WTC11 (cell line): Measurements from ENCODE around the gene RNF150. TPM values are rescaled to one million over a fixed set of nuclear protein-coding genes. Genes with fewer than 3 reads are reported as not detected.
"Not testable (repeated sequence)": the region's sequence is repeated elsewhere in the genome, so short reads cannot be mapped to it uniquely, and the experiment has no call there.

Experiments
- ATAC-seq: fragments of 200-7000 bp; cut with Tn5 transposase; 2 replicates; pipeline ENCODE4 v1.10.0; 2021; ENCODE audit warnings: mild to moderate bottlenecking, moderate library complexity
- CTCF ChIA-PET: fragments of 300-600 bp; sonication (Branson Sonifier 250); formaldehyde crosslinking; loops from one replicate; lab custom pipeline; 2021; ENCODE audit warnings: antibody characterized with exemption; lab: Charles Lee
- POLR2A ChIA-PET: fragments of 350-600 bp; sonication (Branson Sonifier 250); formaldehyde crosslinking; loops from one replicate; lab custom pipeline; 2021; ENCODE audit warnings: antibody characterized with exemption; lab: Charles Lee
- DNase-seq: peaks from one replicate; pipeline ENCODE4 v3.0.0; 2021; ENCODE audit warnings: low spot score
- H3K27ac Mint-ChIP-seq: 2 replicates; pipeline ENCODE4 v1.8.0; 2021; ENCODE audit warnings: mixed read lengths
- H3K27me3 Mint-ChIP-seq: 2 replicates; pipeline ENCODE4 v1.8.0; 2021; ENCODE audit warnings: low read depth, mild to moderate bottlenecking, moderate library complexity, mixed read lengths
- H3K36me3 Mint-ChIP-seq: 2 replicates; pipeline ENCODE4 v1.8.0; 2021; ENCODE audit warnings: mixed read lengths
- H3K4me1 Mint-ChIP-seq: 2 replicates; pipeline ENCODE4 v1.8.0; 2022; ENCODE audit warnings: mixed read lengths
- H3K4me3 Mint-ChIP-seq: 2 replicates; pipeline ENCODE4 v1.8.0; 2021; ENCODE audit warnings: mild to moderate bottlenecking, moderate library complexity, mixed read lengths
- H3K9me3 Mint-ChIP-seq: 2 replicates; pipeline ENCODE4 v1.8.0; 2021; ENCODE audit warnings: mixed read lengths
- ETV6 ChIP-seq: sonication (generic); formaldehyde crosslinking; IDR thresholded peaks from 2 replicates; pipeline ENCODE4 v1.8.1; 2022; ENCODE audit warnings: mild to moderate bottlenecking, missing genetic modification reagents
- GTF2I ChIP-seq: fragments of 250-450 bp; sonication (Bioruptor Pico); conservative IDR thresholded peaks from 2 replicates; pipeline ENCODE4 v1.4.0; 2021; ENCODE audit warnings: mild to moderate bottlenecking
- JAZF1 ChIP-seq: fragments of 250-450 bp; sonication (Bioruptor Pico); IDR thresholded peaks from 2 replicates; pipeline ENCODE4 v1.9.0; 2021; ENCODE audit warnings: moderate library complexity, mild to moderate bottlenecking, inconsistent platforms
- NFYB ChIP-seq: sonication (generic); formaldehyde crosslinking; conservative IDR thresholded peaks from 2 replicates; pipeline ENCODE4 v1.8.0; 2022; ENCODE audit warnings: low read depth, missing genetic modification reagents
- OVOL2 ChIP-seq: fragments of 250-450 bp; sonication (Bioruptor Pico); IDR thresholded peaks from 2 replicates; pipeline ENCODE4 v1.9.0; 2021; ENCODE audit warnings: mild to moderate bottlenecking, borderline replicate concordance
- RORB ChIP-seq: fragments of 250-450 bp; sonication (Bioruptor Pico); IDR thresholded peaks from 2 replicates; pipeline ENCODE4 v1.9.0; 2021; ENCODE audit warnings: mild to moderate bottlenecking
- SP1 ChIP-seq: sonication (generic); formaldehyde crosslinking; conservative IDR thresholded peaks from 2 replicates; pipeline ENCODE4 v1.8.1; 2022; ENCODE audit warnings: missing genetic modification reagents
- TP53 ChIP-seq: sonication (generic); formaldehyde crosslinking; IDR thresholded peaks from 2 replicates; pipeline ENCODE4 v1.8.1; 2023; ENCODE audit warnings: mild to moderate bottlenecking, missing genetic modification reagents
- ZNF423 ChIP-seq: fragments of 250-450 bp; sonication (Bioruptor Pico); IDR thresholded peaks from 2 replicates; pipeline ENCODE4 v2.1.2; 2022; ENCODE audit warnings: mild to moderate bottlenecking, moderate library complexity
- total RNA-seq: library from RNA; stranded (reverse); gene quantifications from 3 replicates; pipeline ENCODE4 v1.2.3, GENCODE V29; 2021
- TF ChIP-seq, protein P1 (sequence below): fragments of 250-450 bp; sonication (Bioruptor Pico); IDR thresholded peaks from 2 replicates; pipeline ENCODE4 v1.9.0; 2021; ENCODE audit warnings: mild to moderate bottlenecking, borderline replicate concordance
- TF ChIP-seq, protein P2 (sequence below): fragments of 250-450 bp; sonication (Bioruptor Pico); IDR thresholded peaks from 2 replicates; pipeline ENCODE4 v1.9.0; 2021; ENCODE audit warnings: moderate library complexity, mild to moderate bottlenecking, inconsistent platforms, borderline replicate concordance
- TF ChIP-seq, protein P3 (sequence below): sonication (generic); formaldehyde crosslinking; IDR thresholded peaks from 2 replicates; pipeline ENCODE4 v1.8.0; 2022; ENCODE audit warnings: mild to moderate bottlenecking, missing genetic modification reagents
- TF ChIP-seq, protein P4 (sequence below): sonication (generic); formaldehyde crosslinking; IDR thresholded peaks from 2 replicates; pipeline ENCODE4 v1.8.1; 2023; ENCODE audit warnings: mild to moderate bottlenecking, missing genetic modification reagents, moderate library complexity
- TF ChIP-seq, protein P5 (sequence below): sonication (generic); formaldehyde crosslinking; conservative IDR thresholded peaks from 2 replicates; pipeline ENCODE4 v1.8.1; 2022; ENCODE audit warnings: mild to moderate bottlenecking, missing genetic modification reagents
- TF ChIP-seq, protein P6 (sequence below): sonication (generic); formaldehyde crosslinking; IDR thresholded peaks from 2 replicates; pipeline ENCODE4 v1.8.1; 2023; ENCODE audit warnings: mild to moderate bottlenecking, missing genetic modification reagents, moderate library complexity
- TF ChIP-seq, protein P7 (sequence below): sonication (generic); formaldehyde crosslinking; IDR thresholded peaks from 2 replicates; pipeline ENCODE4 v1.8.1; 2022; ENCODE audit warnings: low read depth, mild to moderate bottlenecking, moderate library complexity, missing genetic modification reagents, borderline replicate concordance

The RNF150 gene
- total RNA-seq, 1 experiment from 2014 or later: 5.9 TPM

DNA sequence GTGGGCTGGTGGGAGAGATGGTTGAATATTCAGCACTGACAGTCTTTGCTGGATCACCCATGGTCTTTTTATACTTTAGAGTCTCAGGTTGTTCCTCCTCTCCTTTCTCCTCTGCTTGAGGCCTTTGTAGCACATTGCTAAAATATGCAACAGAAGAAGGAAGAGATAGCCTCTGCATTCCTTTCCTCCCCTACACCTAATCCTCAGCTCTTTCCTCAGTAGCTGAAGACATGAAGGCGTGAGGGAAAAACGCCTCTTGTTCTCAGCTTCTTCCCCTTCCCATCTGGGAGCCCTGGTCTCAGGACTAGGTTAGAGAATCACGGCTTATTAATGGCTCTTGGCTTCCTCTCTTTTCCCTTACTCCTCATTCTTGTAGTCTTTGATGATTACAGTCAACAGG, 76.8 kb downstream of the RNF150 start (continued):
- TF ChIP-seq, protein P1, sequence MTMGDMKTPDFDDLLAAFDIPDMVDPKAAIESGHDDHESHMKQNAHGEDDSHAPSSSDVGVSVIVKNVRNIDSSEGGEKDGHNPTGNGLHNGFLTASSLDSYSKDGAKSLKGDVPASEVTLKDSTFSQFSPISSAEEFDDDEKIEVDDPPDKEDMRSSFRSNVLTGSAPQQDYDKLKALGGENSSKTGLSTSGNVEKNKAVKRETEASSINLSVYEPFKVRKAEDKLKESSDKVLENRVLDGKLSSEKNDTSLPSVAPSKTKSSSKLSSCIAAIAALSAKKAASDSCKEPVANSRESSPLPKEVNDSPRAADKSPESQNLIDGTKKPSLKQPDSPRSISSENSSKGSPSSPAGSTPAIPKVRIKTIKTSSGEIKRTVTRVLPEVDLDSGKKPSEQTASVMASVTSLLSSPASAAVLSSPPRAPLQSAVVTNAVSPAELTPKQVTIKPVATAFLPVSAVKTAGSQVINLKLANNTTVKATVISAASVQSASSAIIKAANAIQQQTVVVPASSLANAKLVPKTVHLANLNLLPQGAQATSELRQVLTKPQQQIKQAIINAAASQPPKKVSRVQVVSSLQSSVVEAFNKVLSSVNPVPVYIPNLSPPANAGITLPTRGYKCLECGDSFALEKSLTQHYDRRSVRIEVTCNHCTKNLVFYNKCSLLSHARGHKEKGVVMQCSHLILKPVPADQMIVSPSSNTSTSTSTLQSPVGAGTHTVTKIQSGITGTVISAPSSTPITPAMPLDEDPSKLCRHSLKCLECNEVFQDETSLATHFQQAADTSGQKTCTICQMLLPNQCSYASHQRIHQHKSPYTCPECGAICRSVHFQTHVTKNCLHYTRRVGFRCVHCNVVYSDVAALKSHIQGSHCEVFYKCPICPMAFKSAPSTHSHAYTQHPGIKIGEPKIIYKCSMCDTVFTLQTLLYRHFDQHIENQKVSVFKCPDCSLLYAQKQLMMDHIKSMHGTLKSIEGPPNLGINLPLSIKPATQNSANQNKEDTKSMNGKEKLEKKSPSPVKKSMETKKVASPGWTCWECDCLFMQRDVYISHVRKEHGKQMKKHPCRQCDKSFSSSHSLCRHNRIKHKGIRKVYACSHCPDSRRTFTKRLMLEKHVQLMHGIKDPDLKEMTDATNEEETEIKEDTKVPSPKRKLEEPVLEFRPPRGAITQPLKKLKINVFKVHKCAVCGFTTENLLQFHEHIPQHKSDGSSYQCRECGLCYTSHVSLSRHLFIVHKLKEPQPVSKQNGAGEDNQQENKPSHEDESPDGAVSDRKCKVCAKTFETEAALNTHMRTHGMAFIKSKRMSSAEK (CRISPR knock-in tag): no peak
- TF ChIP-seq, protein P2, sequence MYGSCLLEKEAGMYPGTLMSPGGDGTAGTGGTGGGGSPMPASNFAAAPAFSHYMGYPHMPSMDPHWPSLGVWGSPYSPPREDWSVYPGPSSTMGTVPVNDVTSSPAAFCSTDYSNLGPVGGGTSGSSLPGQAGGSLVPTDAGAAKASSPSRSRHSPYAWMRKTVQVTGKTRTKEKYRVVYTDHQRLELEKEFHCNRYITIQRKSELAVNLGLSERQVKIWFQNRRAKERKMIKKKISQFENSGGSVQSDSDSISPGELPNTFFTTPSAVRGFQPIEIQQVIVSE (CRISPR knock-in tag): no peak
- TF ChIP-seq GTF2I (CRISPR knock-in tag) (no peak), TP53 (CRISPR knock-in tag) (no peak), ZNF423 (CRISPR knock-in tag) (no peak), NFYB (CRISPR knock-in tag) (no peak), OVOL2 (CRISPR knock-in tag) (no peak)
- TF ChIP-seq, protein P3, sequence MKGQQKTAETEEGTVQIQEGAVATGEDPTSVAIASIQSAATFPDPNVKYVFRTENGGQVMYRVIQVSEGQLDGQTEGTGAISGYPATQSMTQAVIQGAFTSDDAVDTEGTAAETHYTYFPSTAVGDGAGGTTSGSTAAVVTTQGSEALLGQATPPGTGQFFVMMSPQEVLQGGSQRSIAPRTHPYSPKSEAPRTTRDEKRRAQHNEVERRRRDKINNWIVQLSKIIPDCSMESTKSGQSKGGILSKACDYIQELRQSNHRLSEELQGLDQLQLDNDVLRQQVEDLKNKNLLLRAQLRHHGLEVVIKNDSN (CRISPR knock-in tag): no peak
- TF ChIP-seq, protein P4, sequence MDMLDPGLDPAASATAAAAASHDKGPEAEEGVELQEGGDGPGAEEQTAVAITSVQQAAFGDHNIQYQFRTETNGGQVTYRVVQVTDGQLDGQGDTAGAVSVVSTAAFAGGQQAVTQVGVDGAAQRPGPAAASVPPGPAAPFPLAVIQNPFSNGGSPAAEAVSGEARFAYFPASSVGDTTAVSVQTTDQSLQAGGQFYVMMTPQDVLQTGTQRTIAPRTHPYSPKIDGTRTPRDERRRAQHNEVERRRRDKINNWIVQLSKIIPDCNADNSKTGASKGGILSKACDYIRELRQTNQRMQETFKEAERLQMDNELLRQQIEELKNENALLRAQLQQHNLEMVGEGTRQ (CRISPR knock-in tag): no peak
- TF ChIP-seq, protein P5, sequence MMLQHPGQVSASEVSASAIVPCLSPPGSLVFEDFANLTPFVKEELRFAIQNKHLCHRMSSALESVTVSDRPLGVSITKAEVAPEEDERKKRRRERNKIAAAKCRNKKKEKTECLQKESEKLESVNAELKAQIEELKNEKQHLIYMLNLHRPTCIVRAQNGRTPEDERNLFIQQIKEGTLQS (CRISPR knock-in tag): no peak
- TF ChIP-seq, protein P6, sequence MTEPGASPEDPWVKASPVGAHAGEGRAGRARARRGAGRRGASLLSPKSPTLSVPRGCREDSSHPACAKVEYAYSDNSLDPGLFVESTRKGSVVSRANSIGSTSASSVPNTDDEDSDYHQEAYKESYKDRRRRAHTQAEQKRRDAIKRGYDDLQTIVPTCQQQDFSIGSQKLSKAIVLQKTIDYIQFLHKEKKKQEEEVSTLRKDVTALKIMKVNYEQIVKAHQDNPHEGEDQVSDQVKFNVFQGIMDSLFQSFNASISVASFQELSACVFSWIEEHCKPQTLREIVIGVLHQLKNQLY (CRISPR knock-in tag): no peak
- TF ChIP-seq, all 79 proteins: peak for 0

DNA sequence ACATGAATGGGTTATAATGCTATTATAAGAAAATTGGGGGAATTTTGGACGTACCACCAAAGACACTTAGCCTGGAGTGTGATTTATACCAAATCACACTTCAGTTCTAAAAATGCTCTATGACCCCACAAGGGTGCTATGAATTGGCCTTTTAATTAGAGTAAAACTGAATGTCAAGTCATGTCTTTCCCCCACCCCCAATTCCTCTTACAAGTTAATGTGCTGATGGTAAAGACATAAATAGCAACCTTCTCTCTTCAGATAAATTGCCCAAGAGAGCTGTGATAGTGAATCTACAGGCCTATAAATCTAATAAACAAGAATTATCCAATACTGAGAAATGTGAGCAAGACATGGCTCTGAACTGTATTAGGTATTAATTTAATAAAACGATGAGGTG, 78.8 kb downstream of the RNF150 start:
- ChIA-PET POLR2A (no interaction called here), CTCF (no interaction called here)
- ATAC-seq: no peak
- Mint-ChIP-seq H3K4me3 (no peak overlapping the region), H3K27me3 (no peaks in the 10 kb centered on the region; the same call in 1 of the 2 replicates), H3K36me3 (peaks cover 24% of the 10 kb centered on the region), H3K9me3 (peaks cover 28% of the 10 kb centered on the region), H3K27ac (no peak overlapping the region), H3K4me1 (peaks cover 3% of the 10 kb centered on the region; the same call in 1 of the 2 replicates)
- no peak for DNase-seq
- TF ChIP-seq SP1 (no peak), JAZF1 (CRISPR knock-in tag) (no peak), RORB (no peak), ETV6 (CRISPR knock-in tag) (no peak)
- TF ChIP-seq, protein P7, sequence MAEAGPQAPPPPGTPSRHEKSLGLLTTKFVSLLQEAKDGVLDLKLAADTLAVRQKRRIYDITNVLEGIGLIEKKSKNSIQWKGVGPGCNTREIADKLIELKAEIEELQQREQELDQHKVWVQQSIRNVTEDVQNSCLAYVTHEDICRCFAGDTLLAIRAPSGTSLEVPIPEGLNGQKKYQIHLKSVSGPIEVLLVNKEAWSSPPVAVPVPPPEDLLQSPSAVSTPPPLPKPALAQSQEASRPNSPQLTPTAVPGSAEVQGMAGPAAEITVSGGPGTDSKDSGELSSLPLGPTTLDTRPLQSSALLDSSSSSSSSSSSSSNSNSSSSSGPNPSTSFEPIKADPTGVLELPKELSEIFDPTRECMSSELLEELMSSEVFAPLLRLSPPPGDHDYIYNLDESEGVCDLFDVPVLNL (CRISPR knock-in tag): no peak

DNA sequence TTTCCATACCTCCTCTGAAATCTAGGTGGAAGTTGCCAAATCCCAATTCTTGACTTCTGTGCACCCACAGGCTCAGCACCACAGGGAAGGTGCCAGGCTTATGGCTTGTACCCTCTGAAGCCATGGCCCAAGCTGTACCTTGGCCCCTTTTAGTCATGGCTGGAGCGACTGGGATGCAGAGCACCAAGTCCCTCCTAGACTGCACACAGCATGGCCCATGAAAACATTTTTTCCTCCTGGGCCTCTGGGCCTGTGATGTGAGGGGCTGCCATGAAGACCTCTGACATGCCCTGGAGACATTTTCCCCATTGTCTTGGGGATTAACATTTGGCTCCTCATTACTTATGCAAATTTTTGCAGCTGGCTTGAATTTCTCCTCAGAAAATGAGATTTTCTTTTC, 82.3 kb downstream of the RNF150 start:
- H3K4me1 Mint-ChIP-seq, DNase-seq, H3K4me3 Mint-ChIP-seq, POLR2A ChIA-PET, H3K27ac Mint-ChIP-seq, H3K27me3 Mint-ChIP-seq, ATAC-seq, CTCF ChIA-PET: not testable (repeated sequence)
- Mint-ChIP-seq H3K36me3 (peaks cover 27% of the 10 kb centered on the region), H3K9me3 (peaks cover 38% of the 10 kb centered on the region)
